Gastroesophageal sphincter (tissue), 3 donors: ENCODE measurements around the gene TWF2.

Source experiments
- CTCF ChIP-seq, 4 experiments: fragments of 200-600 bp in 2 of 4; fragments of 450-650 bp in 2 of 4; sonication (generic) in 1 of 4; IDR thresholded peaks; one replicate each; pipeline ENCODE4 v1.5.1; 2017 to 2019; ENCODE audit warnings: antibody characterized with exemption in 4 of 4, mild to moderate bottlenecking in 2 of 4, moderate library complexity in 2 of 4
- POLR2A ChIP-seq, 2 donors: fragments of 450-650 bp; IDR thresholded peaks; one replicate each; pipeline ENCODE4 v1.6.1; 2017; ENCODE audit warnings: antibody characterized with exemption in 2 of 2, mild to moderate bottlenecking in 2 of 2, moderate library complexity in 1 of 2
- POLR2AphosphoS5 ChIP-seq: sonication (generic); formaldehyde crosslinking; IDR thresholded peaks from one replicate; pipeline ENCODE4 v1.6.1; 2017; ENCODE audit warnings: antibody characterized with exemption

- TF ChIP-seq CTCF (IDR thresholded peaks at IDR 0.05) (no peak), POLR2A (IDR thresholded peaks at IDR 0.05) (no peak), POLR2AphosphoS5 (no peak)
Measured at GRCh38 chr3:52246264-52246620, 7.3 kb upstream of the TWF2 start.
